CD4-positive, alpha-beta T cell treated with Interleukin-6 for 4 hours (primary cell): Measurements from ENCODE around the gene PIP5K1A.
A peak's percentile ranks its signal among the peaks of the same experiment; 100 is the strongest.
"Not testable (repeated sequence)": the region's sequence is repeated elsewhere in the genome, so short reads cannot be mapped to it uniquely, and the experiment has no call there.

Experiments
- DNase-seq: peaks from one replicate; pipeline ENCODE4 v3.0.0-alpha.2; 2020; ENCODE audit warnings: mixed read lengths

Gene PIP5K1A

DNA sequence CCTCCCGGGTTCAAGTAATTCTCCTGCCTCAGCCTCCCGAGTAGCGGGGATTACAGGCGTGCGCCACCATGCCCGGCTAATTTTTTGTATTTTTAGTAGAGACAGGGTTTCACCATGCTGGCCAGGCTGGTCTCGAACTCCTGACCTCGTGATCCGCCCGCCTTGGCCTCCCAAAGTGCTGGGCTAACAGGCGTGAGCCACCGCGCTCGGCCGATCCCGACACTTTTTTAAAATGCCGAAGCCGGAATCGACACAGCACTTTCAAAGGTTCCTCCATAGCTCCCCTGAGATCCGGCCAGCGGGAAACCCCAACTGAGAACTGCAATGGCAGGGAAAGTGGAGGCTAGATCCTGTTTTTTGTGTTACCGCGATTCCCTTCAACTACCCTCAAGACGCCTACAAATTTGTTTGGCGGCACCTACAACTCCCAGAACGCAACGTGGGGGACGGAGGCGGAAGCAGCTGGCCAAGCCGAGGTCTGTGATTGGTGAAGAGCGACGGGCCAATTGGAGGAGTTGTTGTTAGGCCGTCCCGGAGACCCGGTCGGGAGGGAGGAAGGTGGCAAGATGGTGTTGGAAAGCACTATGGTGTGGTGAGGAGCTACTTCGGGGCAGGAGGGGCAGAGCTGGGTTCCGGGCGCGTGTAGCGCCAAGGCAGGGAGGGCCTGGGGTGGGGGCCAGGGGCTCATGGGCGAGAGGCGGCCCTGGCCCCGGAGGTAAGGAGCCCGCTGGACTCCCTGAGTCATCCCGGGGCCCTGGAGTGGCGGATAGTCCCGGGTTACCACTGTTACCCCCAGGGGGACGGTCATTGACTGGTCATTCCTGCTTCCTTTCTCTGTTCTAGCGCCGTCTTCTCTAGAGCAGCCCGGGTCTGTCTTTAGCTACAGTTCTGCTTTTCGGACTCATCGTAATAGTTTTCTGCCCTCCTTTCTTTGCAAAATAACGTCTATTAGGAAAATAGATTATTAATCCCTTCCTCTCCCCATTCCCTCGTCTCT is 56.2 kb downstream of the PIP5K1A start, which contains the start of gene PSMD4:
TSS of gene PSMD4 (plus strand) at position 518 of the 997 bp plus-strand sequence. CDS start at position 567, 49 bp downstream.
- peak; percentile 94 for DNase-seq

DNA sequence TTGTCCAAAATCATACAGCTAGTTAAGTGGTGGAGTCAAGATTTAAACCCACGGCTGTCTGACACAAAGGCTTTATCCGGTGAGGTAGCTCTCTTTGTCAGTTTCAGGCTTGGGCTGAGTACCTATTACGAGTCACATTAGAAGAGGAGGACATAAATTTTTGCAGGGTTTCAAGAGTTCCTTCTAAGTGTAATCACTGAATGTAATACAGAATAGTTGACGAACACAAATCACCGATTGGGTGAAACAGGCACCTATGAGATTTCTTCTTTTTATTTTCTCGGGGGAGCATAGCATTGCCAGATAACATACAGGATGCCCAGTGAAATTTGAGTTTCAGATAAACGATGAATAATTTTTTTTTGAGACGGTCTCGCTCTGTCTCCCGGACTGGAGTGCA is 57.0 kb downstream of the PIP5K1A start:
- no peak for DNase-seq

DNA sequence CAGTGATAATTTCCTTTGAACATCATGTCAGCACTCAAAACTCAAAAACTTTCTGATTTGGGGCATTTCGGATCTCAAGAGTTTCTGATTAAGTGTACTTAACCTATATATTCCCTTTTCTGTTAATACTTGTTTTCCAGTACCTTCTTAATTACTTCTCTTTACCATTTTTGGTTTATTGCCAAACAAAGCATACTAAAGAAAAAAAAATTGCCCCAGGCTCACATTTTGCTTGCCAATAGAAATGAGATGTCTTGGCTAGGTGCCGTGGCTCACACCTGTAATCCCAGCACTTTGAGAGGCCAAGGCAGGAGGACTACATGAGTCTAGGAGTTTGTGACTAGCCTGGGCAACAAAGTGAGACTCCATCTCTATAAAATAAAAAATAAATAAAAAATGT is 61.0 kb downstream of the PIP5K1A start:
- no peak for DNase-seq

DNA sequence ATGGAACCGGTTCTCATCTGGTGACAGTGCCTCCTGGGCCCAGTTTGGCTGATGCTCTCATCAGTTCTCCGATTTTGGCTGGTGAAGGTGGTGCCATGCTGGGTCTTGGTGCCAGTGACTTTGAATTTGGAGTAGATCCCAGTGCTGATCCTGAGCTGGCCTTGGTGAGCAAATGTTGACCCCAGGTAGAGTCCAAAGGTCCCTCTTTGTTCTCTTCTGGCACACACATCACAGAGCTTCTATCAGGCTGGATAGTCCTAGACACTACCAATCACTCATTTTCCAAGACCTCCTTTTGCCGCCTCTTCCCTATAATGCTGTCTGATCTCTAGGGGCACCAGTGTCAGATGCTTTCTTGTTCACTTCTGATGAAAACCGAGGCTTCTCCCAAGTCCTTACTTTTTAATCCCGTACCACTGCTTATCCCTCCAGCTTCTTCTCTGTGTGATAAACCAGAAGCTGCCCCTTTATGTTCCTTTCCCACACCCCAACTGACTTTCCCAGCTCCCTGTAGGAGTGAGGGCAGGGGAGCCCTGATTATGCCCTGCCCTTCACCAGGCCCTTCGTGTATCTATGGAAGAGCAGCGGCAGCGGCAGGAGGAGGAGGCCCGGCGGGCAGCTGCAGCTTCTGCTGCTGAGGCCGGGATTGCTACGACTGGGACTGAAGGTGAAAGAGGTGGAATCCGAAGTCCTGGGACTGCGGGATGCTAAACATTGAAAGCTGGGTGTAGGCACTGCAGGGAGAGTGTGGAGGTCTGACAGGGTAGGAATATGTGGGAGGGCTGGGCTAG is 67.3 kb downstream of the PIP5K1A start:
- DNase-seq: no peak

DNA sequence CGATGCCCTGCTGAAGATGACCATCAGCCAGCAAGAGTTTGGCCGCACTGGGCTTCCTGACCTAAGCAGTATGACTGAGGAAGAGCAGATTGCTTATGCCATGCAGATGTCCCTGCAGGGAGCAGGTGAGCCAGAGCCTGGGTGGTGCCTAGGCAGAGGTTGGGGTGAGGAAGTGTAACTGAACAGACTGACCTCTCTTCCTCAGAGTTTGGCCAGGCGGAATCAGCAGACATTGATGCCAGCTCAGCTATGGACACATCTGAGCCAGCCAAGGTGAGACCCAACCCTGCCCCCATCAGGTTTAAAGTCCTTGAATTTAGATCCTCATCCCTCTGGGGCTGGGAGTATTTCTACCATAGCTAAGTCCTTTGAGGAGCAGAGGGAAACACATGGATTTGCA is 68.0 kb downstream of the PIP5K1A start:
- DNase-seq: no peak

DNA sequence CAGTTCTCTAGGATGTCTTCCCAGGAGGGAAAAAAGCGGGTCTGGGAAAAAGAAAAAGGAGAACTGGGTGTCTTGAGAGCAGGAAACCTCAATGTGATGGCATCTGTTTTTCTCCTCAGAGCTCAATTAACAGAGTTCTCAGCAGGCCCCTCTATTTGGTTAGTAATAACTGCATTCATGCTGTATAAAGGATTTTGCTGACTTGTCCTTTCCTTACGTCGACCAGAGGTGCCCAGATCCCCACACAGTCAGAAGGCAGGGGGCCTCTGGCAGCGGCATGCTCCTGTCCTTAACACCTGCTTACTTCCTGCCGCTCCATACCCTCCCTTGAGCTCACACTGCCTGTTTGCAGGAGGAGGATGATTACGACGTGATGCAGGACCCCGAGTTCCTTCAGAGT is 68.5 kb downstream of the PIP5K1A start:
- DNase-seq: no peak

DNA sequence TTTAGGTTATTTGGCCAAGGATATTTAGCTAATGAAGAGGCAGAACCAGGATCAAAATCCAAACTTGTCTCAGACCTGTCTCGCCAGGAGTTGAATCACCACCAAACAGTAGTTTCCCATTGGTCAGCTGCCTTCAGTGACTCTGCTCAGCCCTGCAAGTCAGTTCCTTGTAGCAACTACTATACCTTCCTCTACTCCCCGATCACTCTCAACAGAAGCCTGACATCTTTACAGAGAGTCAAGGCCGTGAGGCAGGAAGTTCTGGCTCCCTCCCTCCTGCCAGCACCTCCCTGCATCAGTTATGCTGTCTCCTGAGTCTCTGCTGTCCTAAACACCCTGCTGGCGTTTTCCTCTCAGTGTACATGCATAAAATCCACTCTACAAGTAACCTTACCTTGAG is 69.4 kb downstream of the PIP5K1A start:
- DNase-seq: no peak

DNA sequence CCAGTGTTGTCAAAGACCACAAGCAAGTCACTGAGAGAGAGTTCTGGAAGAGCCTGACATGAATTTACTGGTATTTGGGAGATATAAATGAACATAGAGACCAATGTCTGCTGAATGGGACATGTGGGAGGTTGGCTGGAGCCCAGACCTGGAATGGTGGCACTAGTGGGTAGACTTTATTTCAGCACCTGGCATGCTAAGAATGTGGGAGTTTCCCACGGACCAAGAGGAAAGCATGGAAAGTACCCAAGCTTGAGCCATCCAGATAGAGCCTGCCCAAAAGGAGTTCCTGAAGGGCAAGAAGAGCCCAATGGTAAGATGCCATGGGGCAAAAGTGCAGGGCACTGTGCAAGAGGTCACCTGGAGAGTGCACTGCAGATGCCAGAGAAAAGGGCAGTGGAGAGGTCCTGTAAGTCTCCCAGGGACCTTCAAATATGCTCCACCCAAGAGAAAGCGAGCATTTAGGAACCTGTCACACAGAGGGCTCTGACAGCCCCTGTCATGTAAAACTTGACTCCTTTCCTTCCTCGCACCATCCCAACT is 75.6 kb downstream of the PIP5K1A start:
- DNase-seq: no peak

DNA sequence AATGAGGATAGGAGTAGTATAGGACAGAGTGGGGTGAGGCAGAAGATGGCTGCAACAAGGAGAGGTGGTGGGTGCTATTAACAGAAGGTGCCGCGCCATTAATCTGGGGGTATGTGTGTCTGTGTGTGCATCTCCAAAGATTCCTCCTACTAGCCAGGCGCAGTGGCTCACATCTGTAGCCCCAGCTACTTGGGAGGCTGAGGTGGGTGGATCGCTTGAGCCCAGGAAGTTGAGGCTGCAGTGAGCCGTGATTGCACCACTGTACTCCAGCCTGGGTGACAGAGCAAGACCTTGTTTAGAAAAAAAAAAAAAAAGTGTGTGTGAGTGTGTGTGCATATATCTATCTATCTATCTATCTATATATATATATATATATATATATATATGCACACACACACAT is 77.0 kb downstream of the PIP5K1A start:
- DNase-seq: not testable (repeated sequence)

DNA sequence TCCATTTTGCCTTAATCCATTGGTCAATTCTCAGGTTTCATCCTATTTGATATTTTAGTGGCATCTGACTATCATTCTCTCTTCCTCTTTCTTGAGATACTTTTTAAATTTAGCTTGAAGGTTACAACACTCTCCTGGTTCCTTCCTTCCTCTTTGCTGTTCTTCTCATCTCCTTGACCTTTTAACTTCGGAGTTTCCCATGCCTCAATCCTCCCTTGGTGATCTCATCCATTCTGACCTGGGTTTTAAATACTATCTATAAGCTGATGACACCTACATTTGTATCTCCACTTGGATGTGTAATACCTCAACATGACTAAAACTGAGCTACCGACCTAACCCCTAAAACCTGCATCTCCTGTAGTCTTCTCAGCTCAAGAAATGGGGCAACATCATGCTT is 78.9 kb downstream of the PIP5K1A start:
- no peak for DNase-seq

DNA sequence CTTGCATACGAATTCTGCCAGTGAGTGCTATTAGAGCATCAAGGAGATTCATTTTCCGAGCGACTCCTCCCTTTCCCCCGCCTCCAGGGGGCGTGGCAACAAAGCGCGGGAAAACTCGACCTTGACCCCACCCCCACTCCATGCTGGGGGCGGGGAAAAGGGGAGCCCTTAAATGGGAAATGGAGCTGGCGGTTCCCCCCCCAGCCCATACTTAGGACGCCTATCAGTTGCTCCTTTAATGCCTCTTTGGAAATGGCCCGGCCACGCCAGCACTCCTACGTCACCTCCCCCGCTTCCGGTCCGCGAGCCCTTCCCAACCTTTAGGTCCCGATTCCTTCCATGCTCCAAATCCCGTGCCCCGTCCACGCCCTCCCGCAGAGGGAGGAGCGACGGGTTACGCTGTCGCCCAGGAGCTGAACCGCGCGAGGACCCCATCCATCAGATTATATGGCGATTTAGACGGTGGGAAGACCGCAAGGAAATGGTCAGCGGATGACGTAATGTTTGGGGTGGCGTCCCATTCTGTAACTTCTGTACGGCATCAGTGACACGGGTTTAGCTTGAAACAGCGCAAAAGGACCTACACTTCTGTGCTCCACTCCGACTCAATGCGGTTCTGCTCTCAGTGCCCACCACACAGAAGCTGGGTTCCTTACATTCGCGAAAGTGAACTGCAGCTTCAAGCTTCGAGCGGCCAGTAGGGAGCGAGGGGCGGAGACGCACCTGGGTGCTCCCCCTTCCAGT is 83.0 kb downstream of the PIP5K1A start:
- DNase-seq: peak; percentile 94

DNA sequence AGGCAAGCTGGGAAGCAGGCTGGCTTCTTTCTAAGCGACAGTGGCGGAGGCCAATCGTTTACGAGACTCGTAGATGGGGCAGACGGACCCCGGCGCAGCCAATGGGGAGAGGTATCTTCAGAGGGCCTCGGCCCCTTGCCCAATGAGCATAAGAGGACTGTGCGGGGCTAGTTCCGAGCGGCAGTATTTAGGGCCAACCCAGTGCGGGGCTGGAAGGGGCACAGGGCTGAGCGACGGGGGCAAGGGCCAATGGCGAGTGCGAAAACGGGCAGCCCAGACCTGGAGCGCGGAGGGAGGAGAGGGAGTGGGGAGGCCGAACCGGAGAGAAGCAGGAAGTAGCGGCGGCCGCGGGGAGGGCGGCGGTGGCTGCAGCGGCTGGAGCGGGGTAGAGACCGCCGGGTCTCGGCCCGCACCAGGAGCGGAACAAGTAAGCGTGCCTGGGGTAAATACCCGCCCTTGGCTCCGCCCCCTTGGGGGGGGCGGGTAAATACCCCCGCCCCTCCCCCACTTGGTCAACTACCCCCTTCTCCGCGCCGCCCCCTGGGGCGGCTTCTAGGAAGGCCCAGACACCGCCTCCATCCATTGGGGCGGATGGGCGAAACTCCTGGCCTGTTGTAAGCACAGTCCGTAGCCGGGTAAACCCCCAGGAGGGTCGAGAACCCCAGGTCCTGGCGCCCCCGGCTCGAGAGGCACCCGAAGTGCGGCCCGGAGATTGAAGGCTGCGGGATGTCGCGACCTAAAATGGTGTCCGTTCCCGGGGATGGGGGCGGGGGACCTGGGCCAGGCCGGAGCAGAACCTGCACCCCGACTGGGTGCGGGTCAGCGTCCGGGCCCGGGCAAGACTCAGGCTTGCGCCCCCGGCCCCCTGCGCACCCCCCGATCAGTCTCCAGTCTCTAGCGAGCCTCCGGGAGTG is 83.9 kb downstream of the PIP5K1A start, which contains the start of gene ZNF687:
TSS of gene ZNF687 (plus strand) at position 331 of the 914 bp plus-strand sequence. CDS start 3,993 bp downstream, outside the sequence.
- peak; percentile 98 for DNase-seq

DNA sequence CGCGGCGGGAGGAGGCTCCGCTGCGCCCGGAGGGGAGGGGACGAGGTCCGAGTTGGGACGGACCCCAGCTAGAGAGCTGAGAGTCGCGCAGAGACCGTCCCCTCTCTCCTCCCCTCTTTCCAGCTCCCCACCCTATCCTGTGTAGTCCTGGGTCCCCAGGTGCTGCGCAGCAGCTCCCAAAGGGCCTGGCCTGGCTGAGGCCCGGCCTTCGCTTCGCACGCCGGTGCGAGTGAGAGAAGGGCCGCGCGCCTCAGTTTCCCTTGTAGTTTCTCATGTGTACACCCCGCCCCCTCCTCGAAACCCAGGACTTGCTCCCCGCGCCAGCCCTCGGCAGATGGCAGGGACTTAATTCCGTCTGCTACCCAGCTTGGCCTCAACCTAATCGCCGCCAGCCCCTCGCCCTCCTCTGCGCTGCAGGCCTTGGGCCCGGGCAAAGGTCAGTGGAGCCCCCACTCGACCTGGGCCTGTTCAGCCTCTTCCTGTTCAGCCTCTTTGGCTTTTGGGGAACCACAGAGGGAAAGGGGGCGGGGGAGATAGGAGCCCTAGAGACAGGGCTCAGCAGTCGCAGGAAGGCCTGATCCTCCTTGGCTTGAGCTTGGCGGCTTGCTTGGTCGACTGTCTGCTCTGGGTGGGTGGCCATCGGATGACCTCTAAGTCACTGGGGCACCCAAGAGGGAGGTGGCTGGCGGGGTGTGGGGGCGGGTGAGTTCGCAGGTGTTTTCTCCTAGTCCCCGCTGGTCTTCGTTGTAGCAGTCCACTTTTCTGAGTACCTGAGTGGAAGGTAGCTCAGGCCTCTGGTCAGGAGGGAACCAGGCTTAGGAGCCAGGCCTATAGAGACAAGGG is 84.8 kb downstream of the PIP5K1A start:
- peak; percentile 21 for DNase-seq

DNA sequence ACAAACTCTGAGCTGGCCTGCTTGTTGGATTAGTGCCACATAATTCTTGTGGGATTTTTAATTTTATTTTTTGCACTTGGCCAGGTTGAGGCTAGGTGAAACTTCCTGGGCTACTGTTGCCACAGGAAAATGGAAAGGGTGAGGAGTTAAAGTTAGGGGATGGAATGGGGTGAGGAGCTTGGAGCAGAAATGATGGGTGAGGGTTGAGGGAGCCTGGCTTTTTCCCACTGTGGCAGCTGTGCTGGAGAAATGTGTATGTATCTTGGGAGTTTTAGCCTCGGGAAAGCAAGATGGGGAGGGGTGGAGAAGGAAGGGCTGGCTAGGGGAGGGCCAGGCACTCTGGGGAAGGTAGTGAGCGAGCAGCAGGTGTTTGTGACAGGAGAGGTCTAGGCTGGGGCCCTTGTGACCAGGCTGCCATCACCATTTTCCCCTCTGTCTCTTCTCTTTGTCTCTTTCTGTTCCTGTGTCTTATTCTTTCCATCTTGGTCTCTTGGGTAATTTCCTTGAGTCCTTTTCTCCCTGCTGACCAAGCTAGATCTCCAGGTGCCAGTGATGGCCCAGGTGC is 85.7 kb downstream of the PIP5K1A start:
- DNase-seq: no peak

DNA sequence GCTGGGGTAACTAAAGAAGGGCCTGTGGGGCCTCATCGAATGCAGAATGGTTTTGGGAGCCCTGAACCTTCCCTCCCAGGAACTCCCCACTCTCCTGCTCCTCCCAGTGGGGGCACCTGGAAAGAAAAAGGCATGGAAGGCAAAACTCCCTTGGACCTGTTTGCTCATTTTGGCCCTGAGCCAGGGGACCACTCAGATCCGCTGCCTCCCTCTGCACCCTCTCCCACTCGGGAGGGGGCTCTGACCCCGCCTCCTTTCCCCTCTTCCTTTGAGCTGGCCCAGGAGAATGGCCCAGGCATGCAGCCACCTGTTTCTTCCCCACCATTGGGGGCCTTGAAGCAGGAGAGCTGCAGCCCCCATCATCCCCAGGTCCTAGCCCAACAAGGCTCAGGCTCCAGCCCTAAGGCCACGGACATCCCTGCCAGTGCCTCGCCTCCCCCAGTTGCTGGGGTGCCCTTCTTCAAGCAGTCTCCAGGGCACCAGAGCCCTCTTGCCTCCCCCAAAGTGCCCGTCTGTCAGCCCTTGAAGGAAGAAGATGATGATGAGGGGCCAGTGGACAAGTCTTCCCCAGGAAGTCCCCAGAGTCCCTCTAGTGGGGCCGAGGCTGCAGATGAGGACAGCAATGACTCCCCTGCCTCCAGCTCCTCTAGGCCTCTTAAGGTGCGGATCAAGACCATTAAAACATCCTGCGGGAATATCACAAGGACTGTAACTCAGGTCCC is 88.4 kb downstream of the PIP5K1A start:
- no peak for DNase-seq

DNA sequence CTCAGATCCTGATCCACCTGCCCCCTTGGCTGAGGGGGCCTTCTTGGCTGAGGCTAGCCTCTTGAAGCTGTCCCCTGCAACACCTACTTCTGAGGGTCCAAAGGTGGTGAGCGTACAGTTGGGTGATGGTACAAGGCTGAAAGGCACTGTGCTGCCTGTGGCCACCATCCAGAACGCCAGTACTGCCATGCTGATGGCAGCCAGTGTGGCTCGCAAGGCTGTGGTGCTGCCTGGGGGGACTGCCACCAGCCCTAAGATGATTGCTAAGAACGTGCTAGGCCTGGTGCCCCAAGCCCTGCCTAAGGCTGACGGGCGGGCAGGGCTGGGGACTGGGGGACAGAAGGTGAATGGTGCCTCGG is 89.0 kb downstream of the PIP5K1A start:
- DNase-seq: no peak

DNA sequence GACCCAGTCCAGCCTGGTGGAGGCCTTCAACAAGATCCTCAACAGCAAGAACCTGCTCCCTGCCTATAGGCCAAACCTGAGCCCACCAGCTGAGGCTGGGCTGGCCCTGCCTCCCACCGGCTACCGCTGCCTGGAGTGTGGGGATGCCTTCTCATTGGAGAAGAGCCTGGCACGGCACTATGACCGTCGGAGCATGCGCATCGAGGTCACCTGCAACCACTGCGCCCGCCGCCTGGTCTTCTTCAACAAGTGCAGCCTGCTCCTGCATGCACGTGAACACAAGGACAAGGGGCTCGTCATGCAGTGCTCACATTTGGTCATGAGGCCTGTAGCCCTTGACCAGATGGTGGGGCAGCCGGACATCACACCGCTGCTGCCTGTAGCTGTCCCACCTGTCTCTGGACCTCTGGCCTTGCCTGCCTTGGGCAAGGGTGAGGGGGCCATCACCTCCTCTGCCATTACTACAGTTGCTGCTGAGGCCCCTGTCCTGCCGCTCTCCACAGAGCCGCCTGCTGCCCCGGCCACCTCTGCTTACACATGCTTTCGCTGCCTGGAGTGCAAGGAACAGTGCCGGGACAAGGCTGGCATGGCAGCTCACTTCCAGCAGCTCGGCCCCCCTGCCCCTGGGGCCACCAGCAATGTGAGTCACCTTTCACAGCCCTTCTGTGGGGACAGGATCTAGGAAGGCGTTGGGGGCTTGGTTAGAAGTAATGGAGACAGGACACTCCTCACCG is 89.6 kb downstream of the PIP5K1A start:
- DNase-seq: no peak

DNA sequence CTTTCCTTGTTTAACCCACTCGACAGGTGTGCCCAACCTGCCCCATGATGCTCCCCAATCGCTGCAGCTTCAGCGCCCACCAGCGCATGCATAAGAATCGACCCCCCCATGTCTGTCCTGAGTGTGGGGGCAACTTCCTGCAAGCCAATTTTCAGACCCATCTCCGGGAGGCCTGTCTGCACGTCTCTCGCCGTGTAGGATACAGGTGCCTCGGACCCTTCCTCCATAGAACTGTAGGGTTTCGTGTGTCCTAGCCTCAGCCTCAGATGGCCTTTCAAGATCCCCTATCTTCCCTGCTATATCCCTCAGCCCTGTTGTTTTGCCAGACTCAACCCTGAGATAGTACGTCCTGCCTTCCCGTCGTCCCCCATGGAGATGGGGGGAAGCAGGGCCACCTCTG is 90.2 kb downstream of the PIP5K1A start:
- DNase-seq: no peak
